Panc1 (cell line): ENCODE measurements around the gene DOCK11. TPM values are rescaled to one million over a fixed set of nuclear protein-coding genes. Genes with fewer than 3 reads are reported as not detected.

Source experiments
- ATAC-seq: fragments of 200-7000 bp; cut with Tn5 transposase; 2 replicates; pipeline ENCODE4 v1.9.1; 2020; ENCODE audit warnings: mild to moderate bottlenecking, moderate library complexity
- BruUV-seq: library from RNA; stranded (reverse); fragments of 400-500 nt; replicated peaks from 2 replicates; lab custom pipeline; 2021; lab: Mats Ljungman, UMichigan
- CTCF ChIA-PET: fragments of 300-600 bp; sonication (Branson Sonifier 250); formaldehyde crosslinking; loops from one replicate; lab custom pipeline; 2022; ENCODE audit warnings: antibody characterized with exemption; lab: Charles Lee
- POLR2A ChIA-PET: fragments of 300-600 bp; sonication (Branson Sonifier 250); formaldehyde crosslinking; loops from one replicate; lab custom pipeline; 2022; ENCODE audit warnings: antibody characterized with exemption; lab: Charles Lee
- DNase-seq: peaks from one replicate; pipeline ENCODE4 v3.0.0-alpha.2; 2010; ENCODE audit warnings: low read depth, low spot score
- H3K27ac ChIP-seq: 2 replicates; pipeline ENCODE4 v1.5.1; 2011; ENCODE audit warnings: mild to moderate bottlenecking, low read length, inconsistent platforms
- H3K27me3 ChIP-seq: fragments of 200-500 bp; sonication (Bioruptor generic); 2 replicates; pipeline ENCODE4 v1.6.0; 2014; ENCODE audit warnings: low read length, inconsistent platforms; ENCODE audit not compliant: control insufficient read depth, insufficient read depth
- H3K36me3 ChIP-seq: fragments of 200-500 bp; sonication (Bioruptor generic); 2 replicates; pipeline ENCODE4 v1.5.1; 2014; ENCODE audit warnings: inconsistent platforms, mild to moderate bottlenecking, low read length, moderate library complexity; ENCODE audit not compliant: control insufficient read depth, insufficient read depth
- H3K4me1 ChIP-seq: 2 replicates; pipeline ENCODE4 v1.5.1; 2011; ENCODE audit warnings: inconsistent platforms, mild to moderate bottlenecking, low read length, moderate library complexity; ENCODE audit not compliant: control insufficient read depth, insufficient read depth
- H3K4me3 ChIP-seq, 2 experiments: 2 replicates each; pipeline ENCODE4 v1.5.1; 2011 to 2012; ENCODE audit warnings: low read depth in 2 of 2, low read length in 2 of 2, mild to moderate bottlenecking in 2 of 2, inconsistent platforms in 1 of 2, moderate library complexity in 1 of 2
- H3K9me3 ChIP-seq: fragments of 200-500 bp; sonication (Bioruptor generic); 2 replicates; pipeline ENCODE4 v1.5.1; 2014; ENCODE audit warnings: low read depth, mild to moderate bottlenecking, inconsistent platforms, low read length, moderate library complexity; ENCODE audit not compliant: control insufficient read depth, insufficient read depth
- POLR2AphosphoS5 ChIP-seq: IDR thresholded peaks from 2 replicates; pipeline ENCODE4 v1.6.1; 2012; ENCODE audit warnings: mild to moderate bottlenecking, low read depth, low read length, moderate library complexity
- SIN3A ChIP-seq: IDR thresholded peaks from 2 replicates; pipeline ENCODE4 v1.6.1; 2012; ENCODE audit warnings: low read depth, mild to moderate bottlenecking, low read length, moderate library complexity, borderline replicate concordance; ENCODE audit not compliant: insufficient read depth
- TCF7L2 ChIP-seq: IDR thresholded peaks from 2 replicates; pipeline ENCODE4 v1.6.1; 2011; ENCODE audit warnings: mild to moderate bottlenecking, low read depth, low read length, inconsistent platforms
- in situ Hi-C: cut with HindIII; loops from 2 replicates; pipeline ENCODE4 v1.10.0; 2016; ENCODE audit warnings: low sequenced_read_pairs, low pct_unique_long_range_greater_than_20kb
- intact Hi-C: fragments of 100-400 bp; cut with micrococcal nuclease; formaldehyde crosslinking; loops from one replicate; pipeline ENCODE4 v1.10.0; 2022; ENCODE audit not compliant: unreplicated experiment
- total RNA-seq: library from RNA; stranded (reverse); gene quantifications from one replicate; pipeline ENCODE4 v1.2.1, GENCODE V29; 2021; ENCODE audit not compliant: unreplicated experiment
- TF ChIP-seq, protein P1 (sequence below), 2 experiments: IDR thresholded peaks; 2 replicates each; pipeline ENCODE4 v1.6.1; 2011 to 2012; ENCODE audit warnings: low read depth in 2 of 2, control low read depth in 1 of 2, low read length in 1 of 2, mild to moderate bottlenecking in 1 of 2, moderate library complexity in 1 of 2; ENCODE audit not compliant: insufficient read depth in 1 of 2
- TF ChIP-seq, protein P2 (sequence below): fragments of 450-650 bp; IDR thresholded peaks from 2 replicates; pipeline ENCODE4 v1.5.1; 2017; ENCODE audit warnings: mild to moderate bottlenecking

DOCK11 gene
- total RNA-seq, 1 experiment from 2014 or later, result 2.0 TPM

DNA sequence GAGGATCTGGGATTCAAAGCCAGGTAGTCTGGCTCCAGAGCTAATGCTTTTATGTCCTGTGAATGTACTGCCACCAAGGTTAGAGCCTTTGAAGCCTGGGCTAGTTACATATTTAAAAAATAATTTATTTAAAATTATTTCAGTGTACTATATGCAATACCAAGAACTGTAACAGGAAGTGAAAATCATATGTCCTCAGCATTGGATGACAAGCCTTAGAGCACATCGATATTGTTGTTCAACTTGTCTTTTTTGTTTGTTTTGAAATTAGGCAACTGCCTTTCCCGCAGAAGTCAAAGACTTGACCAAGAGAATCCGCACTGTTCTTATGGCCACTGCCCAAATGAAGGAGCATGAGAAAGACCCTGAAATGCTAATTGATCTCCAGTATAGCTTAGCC, 158.7 kb downstream of the DOCK11 start:
- ATAC-seq (no peak), DNase-seq (no peak)
- in situ Hi-C loops, result no loop called here
- BruUV-seq, result no TSS peak
- no peaks in the 10 kb centered on the region for H3K27me3 ChIP-seq
- ChIA-PET POLR2A (no interaction called here), CTCF (interaction anchor here (0.6 kb wide), 1 partner anchor 123 kb away, joined by 5 read pairs; no protein-coding TSS in a partner anchor)
- H3K36me3 ChIP-seq, result no peaks in the 10 kb centered on the region
- H3K4me1 ChIP-seq, result no peaks in the 10 kb centered on the region
- intact Hi-C loops, result no loop called here
- H3K27ac ChIP-seq, result no peak overlapping the region
- TF ChIP-seq SIN3A, result no peak
- no peak for TF ChIP-seq POLR2AphosphoS5
- TF ChIP-seq, protein P1, sequence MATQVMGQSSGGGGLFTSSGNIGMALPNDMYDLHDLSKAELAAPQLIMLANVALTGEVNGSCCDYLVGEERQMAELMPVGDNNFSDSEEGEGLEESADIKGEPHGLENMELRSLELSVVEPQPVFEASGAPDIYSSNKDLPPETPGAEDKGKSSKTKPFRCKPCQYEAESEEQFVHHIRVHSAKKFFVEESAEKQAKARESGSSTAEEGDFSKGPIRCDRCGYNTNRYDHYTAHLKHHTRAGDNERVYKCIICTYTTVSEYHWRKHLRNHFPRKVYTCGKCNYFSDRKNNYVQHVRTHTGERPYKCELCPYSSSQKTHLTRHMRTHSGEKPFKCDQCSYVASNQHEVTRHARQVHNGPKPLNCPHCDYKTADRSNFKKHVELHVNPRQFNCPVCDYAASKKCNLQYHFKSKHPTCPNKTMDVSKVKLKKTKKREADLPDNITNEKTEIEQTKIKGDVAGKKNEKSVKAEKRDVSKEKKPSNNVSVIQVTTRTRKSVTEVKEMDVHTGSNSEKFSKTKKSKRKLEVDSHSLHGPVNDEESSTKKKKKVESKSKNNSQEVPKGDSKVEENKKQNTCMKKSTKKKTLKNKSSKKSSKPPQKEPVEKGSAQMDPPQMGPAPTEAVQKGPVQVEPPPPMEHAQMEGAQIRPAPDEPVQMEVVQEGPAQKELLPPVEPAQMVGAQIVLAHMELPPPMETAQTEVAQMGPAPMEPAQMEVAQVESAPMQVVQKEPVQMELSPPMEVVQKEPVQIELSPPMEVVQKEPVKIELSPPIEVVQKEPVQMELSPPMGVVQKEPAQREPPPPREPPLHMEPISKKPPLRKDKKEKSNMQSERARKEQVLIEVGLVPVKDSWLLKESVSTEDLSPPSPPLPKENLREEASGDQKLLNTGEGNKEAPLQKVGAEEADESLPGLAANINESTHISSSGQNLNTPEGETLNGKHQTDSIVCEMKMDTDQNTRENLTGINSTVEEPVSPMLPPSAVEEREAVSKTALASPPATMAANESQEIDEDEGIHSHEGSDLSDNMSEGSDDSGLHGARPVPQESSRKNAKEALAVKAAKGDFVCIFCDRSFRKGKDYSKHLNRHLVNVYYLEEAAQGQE (IDR thresholded peaks at IDR 0.05; ENCODE audit: insufficient read depth in 1 of 2, low read depth in 2 of 2, low read length in 1 of 2), result no peak
- no peak for TF ChIP-seq TCF7L2
- TF ChIP-seq, protein P2, sequence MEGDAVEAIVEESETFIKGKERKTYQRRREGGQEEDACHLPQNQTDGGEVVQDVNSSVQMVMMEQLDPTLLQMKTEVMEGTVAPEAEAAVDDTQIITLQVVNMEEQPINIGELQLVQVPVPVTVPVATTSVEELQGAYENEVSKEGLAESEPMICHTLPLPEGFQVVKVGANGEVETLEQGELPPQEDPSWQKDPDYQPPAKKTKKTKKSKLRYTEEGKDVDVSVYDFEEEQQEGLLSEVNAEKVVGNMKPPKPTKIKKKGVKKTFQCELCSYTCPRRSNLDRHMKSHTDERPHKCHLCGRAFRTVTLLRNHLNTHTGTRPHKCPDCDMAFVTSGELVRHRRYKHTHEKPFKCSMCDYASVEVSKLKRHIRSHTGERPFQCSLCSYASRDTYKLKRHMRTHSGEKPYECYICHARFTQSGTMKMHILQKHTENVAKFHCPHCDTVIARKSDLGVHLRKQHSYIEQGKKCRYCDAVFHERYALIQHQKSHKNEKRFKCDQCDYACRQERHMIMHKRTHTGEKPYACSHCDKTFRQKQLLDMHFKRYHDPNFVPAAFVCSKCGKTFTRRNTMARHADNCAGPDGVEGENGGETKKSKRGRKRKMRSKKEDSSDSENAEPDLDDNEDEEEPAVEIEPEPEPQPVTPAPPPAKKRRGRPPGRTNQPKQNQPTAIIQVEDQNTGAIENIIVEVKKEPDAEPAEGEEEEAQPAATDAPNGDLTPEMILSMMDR, result no peak
- H3K4me3 ChIP-seq, result no peak overlapping the region
- no peaks in the 10 kb centered on the region for H3K9me3 ChIP-seq

DNA sequence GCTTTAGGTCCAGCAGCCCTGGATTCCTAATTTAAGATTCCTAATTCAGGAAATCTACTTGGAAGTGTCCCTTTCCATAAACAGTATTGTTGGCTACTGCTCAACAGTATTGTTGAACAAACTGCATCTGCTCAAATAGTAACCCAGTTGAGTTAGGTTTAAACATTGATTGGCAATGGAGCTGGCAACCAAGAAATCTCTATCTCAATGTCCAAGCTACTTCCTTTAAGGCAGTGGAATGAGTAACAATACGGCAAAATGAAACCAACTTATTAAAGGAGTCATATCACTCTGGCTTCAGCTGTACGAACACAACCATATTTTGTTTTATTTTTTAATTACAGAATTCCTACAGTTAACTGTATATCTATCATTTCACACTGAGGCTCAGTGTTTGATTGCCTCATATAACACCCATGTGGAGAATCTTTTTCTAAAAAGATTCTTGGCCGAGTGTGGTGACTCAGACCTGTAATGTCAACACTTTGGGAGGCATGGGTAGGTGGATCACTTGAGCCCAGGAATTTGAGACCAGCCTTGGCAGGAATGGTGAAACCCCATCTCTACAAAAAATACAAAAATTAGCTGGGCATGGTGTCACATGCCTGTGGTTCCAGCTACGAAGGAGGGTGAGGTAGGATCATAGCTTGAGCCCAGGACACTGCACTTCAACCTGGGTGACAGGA, 160.1 kb downstream of the DOCK11 start:
- Histone ChIP-seq H3K9me3 (no peaks in the 10 kb centered on the region), H3K4me3 (no peak overlapping the region), H3K4me1 (no peaks in the 10 kb centered on the region), H3K36me3 (no peaks in the 10 kb centered on the region), H3K27me3 (no peaks in the 10 kb centered on the region), H3K27ac (no peak overlapping the region)
- ATAC-seq (no peak), DNase-seq (no peak)
- CTCF ChIA-PET, result no interaction called here
- TF ChIP-seq POLR2AphosphoS5, result no peak
- TF ChIP-seq SIN3A, result no peak
- TF ChIP-seq, protein P1 (IDR thresholded peaks at IDR 0.05; ENCODE audit: insufficient read depth in 1 of 2, low read depth in 2 of 2, low read length in 1 of 2), result no peak
- TF ChIP-seq, protein P2, result no peak
- no peak for TF ChIP-seq TCF7L2
- POLR2A ChIA-PET, result no interaction called here
- no TSS peak for BruUV-seq
- in situ Hi-C loops (no loop called here), intact Hi-C loops (no loop called here)
